ENCODE measurements around the gene MAPK8IP3. TPM values are rescaled to one million over a fixed set of nuclear protein-coding genes. Genes with fewer than 3 reads are reported as not detected.

Gene MAPK8IP3
- total RNA-seq, 4 donors from 2014 or later: 15.8 to 92.1 (median 39.0) TPM

DNA sequence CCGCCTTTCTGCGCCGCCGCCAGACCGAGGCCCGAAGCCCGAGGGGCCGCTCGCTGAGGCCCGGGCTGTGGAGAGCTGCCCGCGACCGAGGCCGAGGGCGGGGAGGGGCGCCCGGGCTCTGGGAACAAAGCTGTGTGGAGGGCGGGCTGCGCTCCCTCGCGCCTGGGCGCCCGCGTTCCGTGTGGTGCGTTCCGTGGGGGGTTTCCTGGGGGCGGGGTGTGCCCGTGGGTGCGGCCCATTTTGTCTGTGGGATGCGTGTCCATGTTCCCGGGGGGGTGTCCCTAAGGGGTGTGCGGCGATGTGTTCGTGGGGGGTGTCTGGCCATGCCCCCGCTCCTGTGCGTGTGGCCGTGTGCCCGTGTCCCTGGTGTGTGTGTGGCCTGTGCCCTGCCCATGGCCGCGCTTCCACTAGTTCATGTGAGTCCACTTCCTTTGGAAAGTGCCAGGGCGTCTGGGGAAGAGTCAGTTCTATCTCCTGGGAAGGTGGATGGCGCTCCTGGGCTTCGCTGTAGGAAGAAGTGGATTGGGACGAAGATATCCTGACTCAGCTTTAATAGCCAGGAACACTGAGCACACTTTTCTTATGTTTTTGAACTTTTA, 27.4 kb upstream of the MAPK8IP3 start:
- TF ChIP-seq, protein P1, sequence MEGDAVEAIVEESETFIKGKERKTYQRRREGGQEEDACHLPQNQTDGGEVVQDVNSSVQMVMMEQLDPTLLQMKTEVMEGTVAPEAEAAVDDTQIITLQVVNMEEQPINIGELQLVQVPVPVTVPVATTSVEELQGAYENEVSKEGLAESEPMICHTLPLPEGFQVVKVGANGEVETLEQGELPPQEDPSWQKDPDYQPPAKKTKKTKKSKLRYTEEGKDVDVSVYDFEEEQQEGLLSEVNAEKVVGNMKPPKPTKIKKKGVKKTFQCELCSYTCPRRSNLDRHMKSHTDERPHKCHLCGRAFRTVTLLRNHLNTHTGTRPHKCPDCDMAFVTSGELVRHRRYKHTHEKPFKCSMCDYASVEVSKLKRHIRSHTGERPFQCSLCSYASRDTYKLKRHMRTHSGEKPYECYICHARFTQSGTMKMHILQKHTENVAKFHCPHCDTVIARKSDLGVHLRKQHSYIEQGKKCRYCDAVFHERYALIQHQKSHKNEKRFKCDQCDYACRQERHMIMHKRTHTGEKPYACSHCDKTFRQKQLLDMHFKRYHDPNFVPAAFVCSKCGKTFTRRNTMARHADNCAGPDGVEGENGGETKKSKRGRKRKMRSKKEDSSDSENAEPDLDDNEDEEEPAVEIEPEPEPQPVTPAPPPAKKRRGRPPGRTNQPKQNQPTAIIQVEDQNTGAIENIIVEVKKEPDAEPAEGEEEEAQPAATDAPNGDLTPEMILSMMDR (IDR thresholded peaks at IDR 0.05; ENCODE audit: low read depth): no peak

DNA sequence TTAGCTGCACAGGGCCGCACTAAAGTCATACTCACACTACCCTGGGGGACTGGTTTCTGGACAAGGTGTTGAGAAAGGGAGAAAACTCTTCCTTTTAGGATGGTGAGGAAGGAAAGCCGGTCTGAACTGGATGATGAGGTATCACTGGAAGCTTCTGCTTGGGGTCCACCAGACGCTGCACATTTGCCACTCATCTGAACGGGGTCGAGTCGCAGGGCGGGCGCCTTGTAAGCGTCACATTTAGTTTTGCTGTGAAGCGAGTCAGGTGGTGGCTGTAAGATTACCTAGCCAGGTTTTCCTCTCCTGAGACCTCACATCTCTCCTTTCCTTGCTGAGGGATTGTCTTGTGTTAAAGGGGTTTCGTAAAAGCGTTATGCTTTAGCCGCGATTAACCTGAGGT, 25.6 kb upstream of the MAPK8IP3 start:
- TF ChIP-seq, protein P1 (IDR thresholded peaks at IDR 0.05; ENCODE audit: low read depth): no peak

DNA sequence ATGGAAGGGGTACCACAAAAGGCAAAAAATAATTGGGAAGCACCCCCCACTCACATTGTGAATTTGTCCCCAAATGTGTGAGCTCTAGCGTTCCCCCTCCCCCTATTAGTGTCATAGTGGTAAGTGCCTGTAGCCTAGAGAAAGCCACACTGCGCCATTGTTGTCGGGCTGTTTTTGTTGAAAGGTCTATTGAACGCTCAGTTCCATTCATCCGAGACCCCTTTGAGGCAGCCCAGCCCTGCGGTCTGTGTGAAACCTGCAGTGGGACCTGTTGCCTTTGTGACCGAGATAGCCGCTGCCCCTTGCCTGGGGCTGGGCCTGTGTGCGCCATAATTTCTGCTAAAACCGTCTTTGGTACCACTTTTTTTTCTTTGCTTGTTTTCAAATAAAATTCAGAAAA, 25.0 kb upstream of the MAPK8IP3 start:
- TF ChIP-seq, protein P1 (IDR thresholded peaks at IDR 0.05; ENCODE audit: low read depth): no peak

DNA sequence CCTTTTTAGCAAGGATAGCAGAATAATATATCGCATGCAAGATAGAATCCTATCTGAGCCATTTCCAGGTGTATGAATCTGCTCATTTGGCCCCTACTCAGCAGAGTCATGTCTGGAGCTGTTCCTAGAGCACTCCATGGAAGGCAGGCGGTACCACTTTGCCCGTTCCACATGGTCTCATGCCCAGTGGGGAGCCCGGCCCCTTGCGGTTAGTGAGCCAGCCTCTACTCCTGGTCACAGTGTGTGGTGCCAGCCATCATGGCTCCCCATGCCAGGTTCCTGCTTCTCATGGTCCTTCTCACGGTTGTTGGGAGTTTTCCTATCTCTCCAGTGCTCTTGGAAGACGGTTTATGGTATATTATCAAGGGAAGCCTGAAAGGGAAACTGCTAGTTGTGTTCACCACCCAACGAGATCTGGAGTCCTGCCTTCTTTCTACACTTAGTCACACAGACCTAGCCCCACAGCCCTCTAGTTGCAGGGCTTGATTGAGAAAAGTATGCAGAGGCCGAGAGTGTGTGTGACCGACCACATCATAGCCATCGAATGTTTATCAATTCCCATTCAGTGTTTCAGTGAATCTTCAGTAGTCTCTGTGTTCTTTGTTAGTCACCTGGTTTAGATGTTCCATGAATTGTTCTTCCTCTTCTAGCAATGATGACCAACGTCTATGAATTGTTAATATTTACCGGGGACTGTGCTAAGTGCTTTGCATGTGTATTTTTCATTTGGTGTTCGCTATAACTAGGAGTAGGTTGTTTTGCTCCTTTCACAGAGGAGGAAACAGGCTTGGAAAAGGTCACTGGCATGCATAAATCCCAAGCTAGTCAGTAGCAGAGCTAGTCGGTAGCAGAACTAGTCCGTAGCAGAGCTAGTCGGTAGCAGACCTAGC, 18.3 kb upstream of the MAPK8IP3 start:
- TF ChIP-seq, protein P1 (IDR thresholded peaks at IDR 0.05; ENCODE audit: low read depth): no peak

DNA sequence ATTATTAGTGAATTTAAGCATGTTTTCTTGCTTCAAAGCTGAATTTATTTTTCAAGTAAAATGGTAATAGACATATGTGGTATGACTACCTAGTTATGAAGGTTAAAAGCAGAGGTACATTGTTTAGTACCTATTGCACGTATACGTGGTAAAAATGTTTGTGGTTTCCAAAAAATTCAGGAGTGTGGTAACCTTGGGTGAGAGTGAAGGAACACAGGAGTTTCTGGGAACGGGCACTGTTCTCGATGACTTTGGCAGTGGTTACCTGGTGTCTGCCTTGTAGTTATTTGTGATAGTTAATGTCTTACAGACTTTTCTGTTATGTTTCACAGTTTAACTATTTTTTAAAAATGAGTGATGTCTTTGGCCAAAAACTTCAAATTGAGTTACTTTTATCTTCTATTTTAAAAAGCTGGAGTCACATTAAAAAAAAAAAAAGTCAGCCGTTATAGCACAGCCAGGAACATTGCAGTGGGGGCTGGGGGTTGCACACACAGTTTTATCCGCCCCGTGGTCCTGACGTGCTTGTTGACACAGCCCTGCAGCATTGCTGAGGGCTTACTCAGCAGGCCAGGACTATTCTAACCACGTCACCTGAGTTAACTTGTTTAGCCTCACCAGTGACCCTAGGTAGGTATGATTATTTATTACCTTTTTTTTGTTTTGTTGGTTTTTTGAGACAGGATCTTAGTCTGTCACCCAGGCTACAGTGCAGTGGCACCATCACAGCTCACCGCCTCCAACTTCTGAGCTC, 17.0 kb upstream of the MAPK8IP3 start:
- TF ChIP-seq, protein P1 (IDR thresholded peaks at IDR 0.05; ENCODE audit: low read depth): no peak

DNA sequence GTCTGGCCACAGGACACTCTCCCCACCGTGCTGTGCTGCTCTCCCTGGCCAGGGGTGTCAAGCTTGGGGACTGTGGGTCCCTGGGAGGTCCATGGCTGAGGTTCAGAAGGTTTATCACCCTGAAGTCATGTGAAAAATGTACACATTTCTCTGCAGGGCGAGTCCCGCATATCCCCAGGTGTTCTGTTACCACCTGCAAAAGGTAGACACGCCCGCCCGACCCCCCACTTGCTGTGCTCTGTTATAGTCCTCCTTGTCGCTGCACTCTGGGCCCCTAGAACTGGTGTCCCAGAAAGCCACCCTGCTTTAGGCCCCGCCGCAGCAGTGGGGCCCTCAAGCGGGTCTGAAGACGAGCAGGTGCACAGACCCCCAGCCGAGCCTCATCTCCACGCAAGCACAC, 16.1 kb upstream of the MAPK8IP3 start:
- TF ChIP-seq, protein P1 (IDR thresholded peaks at IDR 0.05; ENCODE audit: low read depth): no peak

DNA sequence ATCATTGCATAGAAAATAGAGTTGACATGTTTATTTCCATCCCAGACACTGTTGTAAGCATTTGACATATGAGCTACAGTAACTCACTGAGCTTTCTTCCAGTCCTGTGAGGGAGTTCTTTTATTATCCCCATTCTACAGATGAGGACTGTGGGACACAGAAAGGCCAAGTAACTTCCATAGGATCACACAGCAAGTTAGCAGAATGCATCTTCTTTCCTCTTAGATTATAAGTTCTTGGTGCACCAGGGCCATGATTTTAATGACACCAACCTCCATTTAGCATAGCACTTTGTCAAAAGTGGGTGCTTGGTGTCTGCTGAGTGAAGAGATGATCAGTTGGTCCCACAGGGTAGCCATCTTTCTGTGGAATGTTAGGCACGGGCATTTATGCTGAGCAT, 15.2 kb upstream of the MAPK8IP3 start:
- TF ChIP-seq, protein P1 (IDR thresholded peaks at IDR 0.05; ENCODE audit: low read depth): no peak

All from subcutaneous adipose tissue (tissue), 4 donors.